A549 treated with CpdA at 1 μM for 4 hours (cell line): ENCODE data around the gene DGKE. TPM values are rescaled to one million over a fixed set of nuclear protein-coding genes. Genes with fewer than 3 reads are reported as not detected.

ENCODE experiments used
- total RNA-seq: library from RNA; stranded (reverse); fragments of 200-300 nt; extraction: Qiagen RNA extraction; gene quantifications from 5 replicates; pipeline ENCODE4 v1.2.3, GENCODE V29; 2022; ENCODE audit warnings: low read depth

The DGKE gene
- total RNA-seq = 3.3 to 4.6 TPM (median 4.2 TPM) in 5 replicates

GRCh38 chr17:56833809-56834379 lies at the start of gene DGKE, which contains the start of gene C17orf67:
Gene DGKE, plus strand, starts transcription at chr17:56834151. Its CDS starts 645 bp downstream, at chr17:56834796.
Gene C17orf67, minus strand, starts transcription at chr17:56833920. Its CDS starts 18,110 bp downstream, at chr17:56815810.

GRCh38 chr17:56913867-56914580 lies 80.1 kb downstream of the DGKE start, which contains the start of gene TRIM25:
Gene TRIM25, minus strand, starts transcription at chr17:56914049. Its CDS starts 61 bp downstream, at chr17:56913988.

Other genes with a start within 250 kb of the DGKE start
- 0.58 to 1.3 TPM (median 1.1 TPM) in 5 replicates for gene NOG, start 240.5 kb upstream of the DGKE start, total RNA-seq
- 1.7 to 2.6 TPM (median 2.4 TPM) in 5 replicates for gene C17orf67, start 231 bp upstream of the DGKE start, total RNA-seq
- gene TRIM25, start 79.9 kb downstream of the DGKE start, total RNA-seq = 59.7 to 77.3 TPM (median 65.5 TPM) in 5 replicates
- 17.5 to 22.7 TPM (median 17.8 TPM) in 5 replicates for gene COIL, start 126.9 kb downstream of the DGKE start, total RNA-seq
- gene SCPEP1, start 144.0 kb downstream of the DGKE start, total RNA-seq = 40.1 to 48.3 TPM (median 43.0 TPM) in 5 replicates